Activated naive CD4-positive, alpha-beta T cell treated with anti-CD3 and anti-CD28 coated beads, Interleukin-2, amount 10 ng/mL, durations not matched to agents 7 days and 5 days (primary cell): ENCODE measurements around the gene PTPRO.
A peak's percentile ranks its signal among the peaks of the same experiment; 100 is the strongest.

ENCODE experiments used
- CTCF ChIA-PET: fragments of 350-600 bp; sonication (Branson Sonifier 250); formaldehyde crosslinking; loops from one replicate; lab custom pipeline; 2021; ENCODE audit warnings: antibody characterized with exemption; lab: Charles Lee
- DNase-seq: peaks from one replicate; pipeline ENCODE4 v3.0.0-alpha.2; 2020
- H3K27ac Mint-ChIP-seq: one replicate; pipeline ENCODE4 v1.8.0; 2021; ENCODE audit warnings: mild to moderate bottlenecking, moderate library complexity, mixed read lengths
- H3K27me3 Mint-ChIP-seq: one replicate; pipeline ENCODE4 v1.8.0; 2021; ENCODE audit warnings: mild to moderate bottlenecking, mixed read lengths
- H3K36me3 Mint-ChIP-seq: one replicate; pipeline ENCODE4 v1.8.0; 2021; ENCODE audit warnings: mixed read lengths
- H3K4me1 Mint-ChIP-seq: one replicate; pipeline ENCODE4 v1.8.0; 2021; ENCODE audit warnings: mixed read lengths
- H3K4me3 Mint-ChIP-seq: one replicate; pipeline ENCODE4 v1.8.0; 2021; ENCODE audit warnings: mild to moderate bottlenecking, moderate library complexity, mixed read lengths
- H3K9me3 Mint-ChIP-seq: one replicate; pipeline ENCODE4 v1.8.0; 2021; ENCODE audit warnings: mixed read lengths

PTPRO gene

DNA sequence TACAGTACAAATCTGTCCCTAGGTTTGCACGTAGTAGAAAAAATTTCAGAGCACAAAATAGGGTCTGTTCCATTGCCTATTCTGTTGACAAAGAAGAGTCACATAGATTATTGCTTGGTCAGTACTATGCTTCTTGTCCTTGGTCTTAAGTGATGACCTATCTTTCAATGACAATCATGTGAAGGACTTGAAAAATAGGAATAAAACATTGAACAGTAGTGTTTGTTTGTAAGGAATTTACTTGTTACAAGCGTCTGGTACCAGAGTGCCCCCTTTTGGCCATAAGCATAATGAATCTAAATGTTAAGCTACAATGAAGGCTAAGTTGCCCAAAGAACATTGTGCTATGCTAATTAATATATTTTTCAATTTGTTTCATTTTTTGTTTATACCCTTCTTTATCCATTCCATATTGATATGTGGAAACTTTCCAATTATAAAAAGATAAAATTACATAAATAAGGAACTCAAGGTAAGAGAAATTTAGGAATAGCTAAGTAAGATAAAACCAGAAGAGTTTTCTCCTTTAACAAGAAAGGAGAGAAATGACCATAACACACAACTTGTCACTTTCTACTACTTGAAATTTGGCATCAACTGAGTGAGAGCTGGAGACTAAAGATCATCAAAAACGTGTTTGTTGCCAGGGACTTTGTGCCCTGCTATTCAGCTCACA lies 262.2 kb downstream of the PTPRO start:
- DNase-seq: peak; percentile 52
- H3K36me3 Mint-ChIP-seq: peaks cover 46% of the 10 kb centered on the region
- peaks cover 24% of the 10 kb centered on the region for H3K4me1 Mint-ChIP-seq
- H3K27me3 Mint-ChIP-seq: no peaks in the 10 kb centered on the region
- no peak overlapping the region for H3K27ac Mint-ChIP-seq
- H3K4me3 Mint-ChIP-seq: no peak overlapping the region
- H3K9me3 Mint-ChIP-seq: no peaks in the 10 kb centered on the region
- CTCF ChIA-PET: interaction anchor here (0.5 to 15.5 kb wide), 36 partner anchors 10 to 381 kb away, joined by 3 to 527 read pairs (median 4); partner anchors contain the start of genes DERA, EPS8 and RERG

DNA sequence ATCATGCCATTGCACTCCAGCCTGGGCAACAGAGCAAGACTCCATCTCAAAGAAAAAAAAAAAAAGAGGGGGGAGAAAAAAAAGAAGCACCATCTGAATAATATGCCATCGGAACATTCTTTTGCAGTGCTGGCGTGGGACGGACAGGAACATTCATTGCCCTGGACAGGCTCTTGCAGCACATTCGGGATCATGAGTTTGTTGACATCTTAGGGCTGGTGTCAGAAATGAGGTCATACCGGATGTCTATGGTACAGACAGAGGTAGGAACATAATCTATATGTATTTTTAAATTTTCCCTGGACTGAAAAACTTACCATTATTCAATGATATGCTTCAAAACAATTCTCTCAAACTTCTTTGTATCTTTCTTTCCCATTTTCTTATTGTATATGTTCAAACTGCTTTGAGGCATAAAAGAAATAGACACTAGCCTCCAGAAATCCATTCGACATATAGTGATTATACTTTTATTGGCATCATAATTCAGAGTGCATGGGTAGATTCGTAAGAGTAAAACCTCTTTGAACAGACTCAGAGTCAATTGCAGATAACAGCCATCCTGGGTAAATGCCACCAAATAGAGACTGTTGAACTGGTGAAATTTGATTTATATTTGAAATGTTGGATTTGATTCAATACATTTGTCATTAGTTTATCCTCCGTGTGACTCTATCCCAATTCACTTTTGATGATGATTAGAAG lies 267.2 kb downstream of the PTPRO start:
- H3K27me3 Mint-ChIP-seq: no peaks in the 10 kb centered on the region
- no peak overlapping the region for H3K27ac Mint-ChIP-seq
- no peak for DNase-seq
- peaks cover 22% of the 10 kb centered on the region for H3K36me3 Mint-ChIP-seq
- CTCF ChIA-PET: interaction anchor here (0.5 to 15.5 kb wide), 16 partner anchors 9 to 314 kb away, joined by 3 to 527 read pairs (median 4); no protein-coding TSS in a partner anchor
- no peak overlapping the region for H3K4me3 Mint-ChIP-seq
- peaks cover 12% of the 10 kb centered on the region for H3K4me1 Mint-ChIP-seq
- H3K9me3 Mint-ChIP-seq: no peaks in the 10 kb centered on the region

GRCh38 chr12:15590180-15590826 lies 268.0 kb downstream of the PTPRO start:
- Mint-ChIP-seq H3K4me1 (peaks cover 12% of the 10 kb centered on the region), H3K4me3 (peak overlapping the region; percentile 16), H3K36me3 (peaks cover 22% of the 10 kb centered on the region), H3K9me3 (no peaks in the 10 kb centered on the region), H3K27ac (no peak overlapping the region), H3K27me3 (no peaks in the 10 kb centered on the region)
- peak; percentile 58 for DNase-seq
- CTCF ChIA-PET: interaction anchor here (0.5 to 15.5 kb wide), 19 partner anchors 9 to 313 kb away, joined by 3 to 527 read pairs (median 4); no protein-coding TSS in a partner anchor

DNA sequence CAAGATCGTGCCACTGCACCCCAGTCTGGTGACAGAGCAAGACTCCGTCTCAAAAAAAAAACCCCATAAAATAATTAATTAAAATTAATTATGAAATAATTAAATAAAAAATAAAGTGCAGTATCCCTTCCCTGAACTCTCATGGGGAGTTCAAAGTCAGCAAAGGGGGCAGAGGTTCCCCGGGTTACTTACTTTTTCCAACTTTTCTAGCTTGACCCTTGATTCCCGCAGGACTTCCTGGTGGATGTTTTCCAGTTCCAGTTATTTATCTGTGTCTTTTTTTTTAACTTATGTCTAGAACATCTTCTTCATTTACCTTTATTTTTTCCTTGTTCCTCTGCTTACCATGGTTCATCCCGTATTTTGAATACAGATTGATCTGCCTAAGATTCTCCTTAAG lies 269.5 kb downstream of the PTPRO start:
- CTCF ChIA-PET: interaction anchor here (0.6 to 15.5 kb wide), 5 partner anchors 61 to 292 kb away, joined by 3 to 527 read pairs (median 8); no protein-coding TSS in a partner anchor
- no peak for DNase-seq
- Mint-ChIP-seq H3K27me3 (no peaks in the 10 kb centered on the region), H3K4me3 (no peak overlapping the region), H3K36me3 (peaks cover 35% of the 10 kb centered on the region), H3K4me1 (peaks cover 12% of the 10 kb centered on the region), H3K27ac (no peak overlapping the region), H3K9me3 (no peaks in the 10 kb centered on the region)

- Mint-ChIP-seq H3K27me3 (no peaks in the 10 kb centered on the region), H3K9me3 (no peaks in the 10 kb centered on the region), H3K4me3 (no peak overlapping the region), H3K4me1 (peaks cover 12% of the 10 kb centered on the region), H3K36me3 (peaks cover 28% of the 10 kb centered on the region), H3K27ac (no peak overlapping the region)
- CTCF ChIA-PET: interaction anchor here (0.9 to 6.3 kb wide), 2 partner anchors 60 to 263 kb away, joined by 3 to 81 read pairs; no protein-coding TSS in a partner anchor
- no peak for DNase-seq
These were observed 270.6 kb downstream of the PTPRO start for GRCh38 chr12:15592934-15593333.

- CTCF ChIA-PET: no interaction called here
- no peaks in the 10 kb centered on the region for H3K9me3 Mint-ChIP-seq
- H3K4me3 Mint-ChIP-seq: no peak overlapping the region
These were observed 273.9 kb downstream of the PTPRO start for GRCh38 chr12:15596174-15596573.

DNA sequence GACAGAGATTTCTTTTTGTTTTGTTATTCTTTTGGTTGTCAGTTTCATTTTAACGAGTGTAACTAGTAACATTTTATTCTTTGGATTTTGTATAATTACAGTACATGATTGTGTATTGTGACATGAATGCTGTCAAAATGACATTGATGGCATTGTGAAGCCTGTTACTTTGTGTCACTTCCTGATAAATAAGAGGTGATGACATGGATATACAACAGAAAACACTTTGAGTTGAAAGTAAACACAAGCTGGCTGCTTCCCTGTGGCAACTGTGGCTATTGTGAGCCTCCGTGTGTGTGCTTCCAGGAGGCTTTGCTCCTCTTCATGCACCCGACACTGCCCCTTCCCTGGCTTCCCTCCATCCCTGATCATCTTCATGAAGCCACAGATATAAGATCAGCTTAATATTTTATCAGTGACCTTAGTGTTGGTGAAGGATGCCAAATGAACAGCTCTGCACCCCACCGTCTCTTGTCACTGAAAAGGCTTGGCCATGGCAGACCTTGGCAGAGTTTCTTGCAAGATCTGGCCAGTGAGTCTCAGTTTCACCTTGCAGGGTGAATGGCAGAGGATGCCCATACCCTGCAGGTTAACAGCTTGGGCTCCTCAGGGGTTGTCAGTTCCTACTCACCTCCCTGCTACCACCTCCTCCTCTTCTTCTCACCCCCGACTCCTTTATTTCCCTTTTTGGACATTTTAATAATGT lies 275.0 kb downstream of the PTPRO start:
- DNase-seq: no peak
- H3K9me3 Mint-ChIP-seq: no peaks in the 10 kb centered on the region
- no peaks in the 10 kb centered on the region for H3K4me1 Mint-ChIP-seq
- no peaks in the 10 kb centered on the region for H3K27me3 Mint-ChIP-seq
- H3K27ac Mint-ChIP-seq: no peak overlapping the region
- peaks cover 17% of the 10 kb centered on the region for H3K36me3 Mint-ChIP-seq
- CTCF ChIA-PET: no interaction called here
- no peak overlapping the region for H3K4me3 Mint-ChIP-seq

More at GRCh38 chr12:15596174-15596573, 273.9 kb downstream of the PTPRO start:
- Mint-ChIP-seq H3K36me3 (peaks cover 18% of the 10 kb centered on the region), H3K27me3 (no peaks in the 10 kb centered on the region), H3K4me1 (no peaks in the 10 kb centered on the region), H3K27ac (no peak overlapping the region)
- no peak for DNase-seq

- no peak for DNase-seq
- H3K36me3 Mint-ChIP-seq: peaks cover 13% of the 10 kb centered on the region
- peaks cover 3% of the 10 kb centered on the region for H3K27me3 Mint-ChIP-seq
- no peak overlapping the region for H3K4me3 Mint-ChIP-seq
- H3K4me1 Mint-ChIP-seq: no peaks in the 10 kb centered on the region
- CTCF ChIA-PET: interaction anchor here (1.1 kb wide), 1 partner anchor 9 kb away, joined by 4 read pairs; no protein-coding TSS in a partner anchor
- H3K9me3 Mint-ChIP-seq: no peaks in the 10 kb centered on the region
- H3K27ac Mint-ChIP-seq: no peak overlapping the region
These were observed 277.1 kb downstream of the PTPRO start for GRCh38 chr12:15599266-15600037.

DNA sequence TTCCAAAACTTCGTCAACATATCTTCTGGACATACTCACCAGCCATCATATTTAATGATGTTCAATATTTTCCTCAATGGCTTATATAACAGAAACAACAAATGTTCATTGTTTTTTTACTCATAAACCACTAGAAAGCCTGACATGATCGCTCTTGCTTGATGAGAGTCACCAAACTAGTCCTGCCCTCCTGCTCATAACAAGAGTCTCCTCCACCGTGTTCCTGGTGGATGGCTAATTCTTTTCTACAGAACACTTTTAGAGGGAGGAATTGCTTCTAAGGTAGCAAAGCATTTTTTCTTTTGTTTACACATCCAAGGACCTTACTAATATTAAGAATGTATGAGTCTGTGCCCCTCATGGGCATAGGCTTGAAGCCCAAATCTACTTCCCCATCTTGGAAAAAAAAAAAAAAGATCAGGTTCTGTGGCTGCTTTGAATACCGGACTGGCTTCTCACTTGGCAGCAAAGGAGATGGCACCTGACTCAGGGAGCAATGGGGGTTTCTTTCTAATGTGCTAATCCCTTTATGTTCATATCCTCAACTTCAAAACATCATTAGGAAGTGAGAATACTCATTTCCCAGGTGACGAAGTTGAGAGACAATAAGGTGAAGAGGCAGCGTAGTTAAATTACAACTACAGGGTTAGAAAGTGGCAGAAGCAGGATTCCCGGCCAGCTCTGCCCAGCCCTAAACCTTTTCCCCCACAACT lies 278.1 kb downstream of the PTPRO start:
- H3K9me3 Mint-ChIP-seq: no peaks in the 10 kb centered on the region
- H3K4me1 Mint-ChIP-seq: no peaks in the 10 kb centered on the region
- H3K4me3 Mint-ChIP-seq: no peak overlapping the region
- CTCF ChIA-PET: no interaction called here
- H3K36me3 Mint-ChIP-seq: peaks cover 13% of the 10 kb centered on the region
- no peak overlapping the region for H3K27ac Mint-ChIP-seq
- DNase-seq: no peak
- H3K27me3 Mint-ChIP-seq: peaks cover 3% of the 10 kb centered on the region

DNA sequence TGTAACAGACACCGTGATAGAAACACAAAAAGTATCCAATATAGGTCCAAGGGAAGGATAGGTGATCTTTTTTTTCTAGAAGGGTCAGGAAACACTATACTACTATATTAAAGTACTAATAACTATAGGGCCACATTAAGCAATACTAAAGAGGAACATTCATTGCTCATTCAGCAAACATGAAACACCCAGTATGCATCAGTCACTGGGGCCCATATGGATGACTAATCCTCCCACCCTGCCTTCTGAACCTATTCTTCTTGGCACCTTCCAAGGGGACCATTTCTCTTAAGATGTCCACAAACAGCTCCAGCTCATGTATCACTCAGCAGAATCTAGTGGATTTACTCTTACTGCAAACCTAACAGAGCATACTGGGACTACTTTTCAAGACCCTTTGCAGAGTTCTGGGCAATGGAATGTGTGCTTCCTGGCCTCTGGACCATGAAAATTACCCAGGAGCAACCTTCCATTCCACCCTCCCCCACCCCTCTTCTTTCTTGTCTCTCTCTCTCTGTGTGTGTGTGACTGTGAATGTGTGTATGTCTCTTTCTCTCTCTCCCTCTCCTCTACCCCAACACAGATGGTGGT lies 279.0 kb downstream of the PTPRO start:
- DNase-seq: no peak
- H3K9me3 Mint-ChIP-seq: no peaks in the 10 kb centered on the region
- H3K4me1 Mint-ChIP-seq: no peaks in the 10 kb centered on the region
- no peak overlapping the region for H3K27ac Mint-ChIP-seq
- peaks cover 3% of the 10 kb centered on the region for H3K27me3 Mint-ChIP-seq
- peaks cover 4% of the 10 kb centered on the region for H3K36me3 Mint-ChIP-seq
- CTCF ChIA-PET: no interaction called here
- H3K4me3 Mint-ChIP-seq: no peak overlapping the region

DNA sequence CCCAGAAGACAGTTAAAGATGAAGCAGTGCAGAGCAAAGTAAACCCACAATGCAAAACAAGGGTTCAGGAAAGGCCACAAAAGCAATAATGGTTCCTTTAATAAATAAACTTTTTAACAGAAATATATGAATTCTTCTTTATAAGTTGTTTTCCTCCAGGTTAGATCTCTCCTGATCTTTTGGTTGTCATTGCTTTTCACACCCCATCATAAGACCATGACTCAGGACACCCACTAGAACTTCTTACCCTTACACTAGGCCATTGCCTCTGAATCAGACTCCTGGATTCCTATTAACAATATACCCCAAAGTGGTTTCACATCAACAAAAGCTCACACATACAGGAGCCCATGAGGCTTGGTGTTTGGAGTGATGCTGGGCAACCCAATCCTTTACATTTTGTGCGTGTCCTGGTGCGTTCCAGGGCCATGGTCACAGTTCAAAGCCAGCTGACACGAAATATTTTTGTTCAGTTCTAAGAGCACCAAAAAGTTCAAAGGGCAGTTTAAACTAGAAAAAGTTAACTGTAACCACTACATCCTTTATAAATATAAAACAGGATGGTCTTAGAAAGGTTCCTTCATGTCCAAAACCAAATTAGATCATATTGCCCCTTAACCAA lies 279.9 kb downstream of the PTPRO start:
- no peaks in the 10 kb centered on the region for H3K4me1 Mint-ChIP-seq
- no peak overlapping the region for H3K27ac Mint-ChIP-seq
- no peaks in the 10 kb centered on the region for H3K9me3 Mint-ChIP-seq
- no peak for DNase-seq
- H3K36me3 Mint-ChIP-seq: no peaks in the 10 kb centered on the region
- CTCF ChIA-PET: no interaction called here
- H3K27me3 Mint-ChIP-seq: peaks cover 6% of the 10 kb centered on the region
- no peak overlapping the region for H3K4me3 Mint-ChIP-seq

GRCh38 chr12:15603474-15604085 lies 281.3 kb downstream of the PTPRO start:
- H3K9me3 Mint-ChIP-seq: no peaks in the 10 kb centered on the region
- no peaks in the 10 kb centered on the region for H3K4me1 Mint-ChIP-seq
- CTCF ChIA-PET: no interaction called here
- no peak for DNase-seq
- H3K27ac Mint-ChIP-seq: no peak overlapping the region
- H3K36me3 Mint-ChIP-seq: no peaks in the 10 kb centered on the region
- peaks cover 11% of the 10 kb centered on the region for H3K27me3 Mint-ChIP-seq
- H3K4me3 Mint-ChIP-seq: no peak overlapping the region
